Epithelial cell of esophagus (primary cell): ENCODE data around the gene WWTR1.

Source experiments
- DNase-seq: peaks from one replicate; pipeline ENCODE4 v3.0.0; 2010; ENCODE audit warnings: low read depth
- H3K4me3 ChIP-seq: 2 replicates; pipeline ENCODE4 v1.5.1; 2011; ENCODE audit warnings: mild to moderate bottlenecking, low read length, control low read depth
- TF ChIP-seq, protein P1 (sequence below): IDR thresholded peaks from 2 replicates; pipeline ENCODE4 v1.5.1; 2011; ENCODE audit warnings: low read depth, mild to moderate bottlenecking, low read length, control low read depth, inconsistent platforms; ENCODE audit not compliant: insufficient read depth; ENCODE audit errors: missing control alignments

Gene WWTR1

DNA sequence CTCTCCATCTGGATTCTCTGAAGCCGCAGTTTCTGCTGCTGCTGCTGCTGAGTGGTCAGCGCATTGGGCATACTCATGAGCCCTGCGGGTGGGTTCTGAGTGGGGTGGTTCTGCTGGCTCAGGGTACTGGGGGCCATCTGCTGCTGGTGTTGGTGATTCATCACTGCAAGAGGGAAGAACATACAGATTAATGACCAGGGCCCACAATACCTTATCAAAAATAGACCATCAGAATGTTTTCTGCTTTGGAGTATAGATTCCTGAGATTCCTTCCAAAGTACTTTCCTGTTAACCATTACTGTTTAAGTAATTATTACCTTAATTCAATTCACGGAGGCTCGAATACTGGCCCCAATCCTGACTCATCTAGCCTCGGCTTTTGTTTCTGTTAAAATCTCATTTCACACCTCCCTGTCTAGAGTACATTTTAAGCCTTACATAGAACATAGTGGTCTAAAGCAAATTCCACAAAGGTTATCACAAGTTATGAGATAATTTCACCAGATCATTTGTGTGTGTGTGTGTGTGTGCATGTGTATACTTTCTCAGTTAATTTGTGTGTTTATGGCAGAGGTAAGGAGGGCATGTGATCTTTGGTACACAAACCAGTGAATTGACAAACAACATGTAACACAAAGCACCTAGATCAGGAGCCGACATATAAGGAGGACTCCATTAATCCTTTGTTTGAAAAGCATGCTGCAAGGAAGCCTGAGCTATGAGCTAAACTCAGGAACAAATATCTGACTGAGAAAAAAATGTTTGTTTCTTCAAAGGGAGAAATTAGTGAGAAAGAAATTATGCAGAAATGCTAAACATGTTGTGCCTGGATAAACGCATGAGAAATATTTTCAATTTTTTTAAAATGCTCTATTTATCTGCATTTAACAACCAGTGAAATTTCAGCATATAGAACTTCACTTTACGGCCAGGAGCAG is 115.2 kb downstream of the WWTR1 start:
- no peak for DNase-seq
- H3K4me3 ChIP-seq = no peak overlapping the region
- TF ChIP-seq, protein P1, sequence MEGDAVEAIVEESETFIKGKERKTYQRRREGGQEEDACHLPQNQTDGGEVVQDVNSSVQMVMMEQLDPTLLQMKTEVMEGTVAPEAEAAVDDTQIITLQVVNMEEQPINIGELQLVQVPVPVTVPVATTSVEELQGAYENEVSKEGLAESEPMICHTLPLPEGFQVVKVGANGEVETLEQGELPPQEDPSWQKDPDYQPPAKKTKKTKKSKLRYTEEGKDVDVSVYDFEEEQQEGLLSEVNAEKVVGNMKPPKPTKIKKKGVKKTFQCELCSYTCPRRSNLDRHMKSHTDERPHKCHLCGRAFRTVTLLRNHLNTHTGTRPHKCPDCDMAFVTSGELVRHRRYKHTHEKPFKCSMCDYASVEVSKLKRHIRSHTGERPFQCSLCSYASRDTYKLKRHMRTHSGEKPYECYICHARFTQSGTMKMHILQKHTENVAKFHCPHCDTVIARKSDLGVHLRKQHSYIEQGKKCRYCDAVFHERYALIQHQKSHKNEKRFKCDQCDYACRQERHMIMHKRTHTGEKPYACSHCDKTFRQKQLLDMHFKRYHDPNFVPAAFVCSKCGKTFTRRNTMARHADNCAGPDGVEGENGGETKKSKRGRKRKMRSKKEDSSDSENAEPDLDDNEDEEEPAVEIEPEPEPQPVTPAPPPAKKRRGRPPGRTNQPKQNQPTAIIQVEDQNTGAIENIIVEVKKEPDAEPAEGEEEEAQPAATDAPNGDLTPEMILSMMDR = no peak

DNA sequence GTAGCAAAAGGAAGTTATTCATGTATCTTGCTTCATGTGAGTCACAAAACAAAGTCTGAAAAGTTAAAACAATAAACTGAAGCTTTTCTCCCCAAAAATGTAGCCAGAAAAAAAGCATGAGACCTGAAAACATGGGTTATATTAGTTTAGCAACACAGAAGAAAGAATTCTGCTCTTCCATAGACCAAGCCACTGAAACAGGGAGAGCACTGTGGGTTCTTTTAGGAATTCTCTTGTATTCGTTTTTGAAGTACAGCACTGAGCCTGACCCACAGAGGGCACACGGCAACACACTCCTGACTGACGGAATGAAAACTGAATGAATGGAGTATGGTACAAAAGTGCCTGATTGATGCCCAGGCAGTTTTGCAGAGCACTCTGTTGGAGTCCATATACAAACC is 116.7 kb downstream of the WWTR1 start:
- H3K4me3 ChIP-seq = no peak overlapping the region
- TF ChIP-seq, protein P1 = no peak
- DNase-seq = no peak

DNA sequence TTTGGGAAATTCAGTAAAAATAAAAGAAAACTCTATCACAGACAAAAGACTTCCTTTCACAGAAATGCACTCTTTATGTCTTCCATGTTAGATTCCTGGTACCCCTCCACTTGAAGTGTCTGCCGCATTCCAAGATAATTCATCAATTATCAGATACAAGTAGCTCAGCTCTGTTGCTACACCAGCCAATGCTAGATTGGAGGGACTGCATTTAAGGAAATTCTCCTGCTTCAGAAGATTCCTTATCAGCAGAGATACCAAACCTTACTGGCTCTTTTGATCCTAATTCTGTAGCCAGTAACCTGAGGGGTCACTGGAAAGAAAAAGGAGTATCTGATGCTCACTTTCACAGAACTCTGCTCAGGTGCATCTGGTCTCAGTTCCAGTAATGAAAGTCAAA is 119.5 kb downstream of the WWTR1 start:
- no peak overlapping the region for H3K4me3 ChIP-seq
- TF ChIP-seq, protein P1 = no peak
- DNase-seq = no peak

DNA sequence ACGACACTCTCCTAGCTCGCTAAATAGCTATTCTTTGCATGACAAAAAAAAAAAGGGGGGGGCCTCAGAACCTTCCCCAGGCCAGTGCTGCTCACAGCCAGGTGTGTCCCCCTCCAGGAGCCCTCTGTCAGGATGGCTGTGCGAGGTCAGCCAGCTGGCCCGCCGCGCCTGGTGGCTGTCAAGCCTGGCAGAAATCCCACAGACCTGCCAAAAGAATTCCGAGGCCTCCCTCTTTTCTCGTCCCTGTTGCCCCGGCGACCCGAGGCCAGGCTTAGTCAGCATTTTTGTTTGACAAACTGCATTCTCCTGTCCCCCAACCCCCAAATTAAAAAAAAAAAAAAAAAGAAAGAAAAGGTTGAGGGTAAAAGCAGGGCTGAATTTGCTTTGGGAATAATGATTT is 121.4 kb downstream of the WWTR1 start:
- DNase-seq = no peak
- TF ChIP-seq, protein P1 = no peak
- no peak overlapping the region for H3K4me3 ChIP-seq

DNA sequence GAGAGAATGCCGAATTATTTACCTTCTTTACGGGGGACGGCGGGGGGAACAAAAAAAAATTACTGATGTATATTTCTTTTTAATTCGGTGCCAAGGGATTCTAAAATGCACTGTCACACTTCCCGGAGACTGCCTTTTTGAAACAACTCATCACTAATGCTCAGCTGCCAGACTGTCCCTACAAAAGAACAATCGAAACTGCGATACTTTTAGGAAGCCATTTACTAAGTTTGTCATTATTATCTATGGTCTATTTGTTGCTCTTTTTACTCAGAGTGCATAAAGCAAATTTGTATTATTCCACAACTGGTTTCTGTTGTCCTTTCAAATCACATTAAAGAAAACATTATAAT is 122.5 kb downstream of the WWTR1 start:
- no peak for DNase-seq
- no peak overlapping the region for H3K4me3 ChIP-seq

DNA sequence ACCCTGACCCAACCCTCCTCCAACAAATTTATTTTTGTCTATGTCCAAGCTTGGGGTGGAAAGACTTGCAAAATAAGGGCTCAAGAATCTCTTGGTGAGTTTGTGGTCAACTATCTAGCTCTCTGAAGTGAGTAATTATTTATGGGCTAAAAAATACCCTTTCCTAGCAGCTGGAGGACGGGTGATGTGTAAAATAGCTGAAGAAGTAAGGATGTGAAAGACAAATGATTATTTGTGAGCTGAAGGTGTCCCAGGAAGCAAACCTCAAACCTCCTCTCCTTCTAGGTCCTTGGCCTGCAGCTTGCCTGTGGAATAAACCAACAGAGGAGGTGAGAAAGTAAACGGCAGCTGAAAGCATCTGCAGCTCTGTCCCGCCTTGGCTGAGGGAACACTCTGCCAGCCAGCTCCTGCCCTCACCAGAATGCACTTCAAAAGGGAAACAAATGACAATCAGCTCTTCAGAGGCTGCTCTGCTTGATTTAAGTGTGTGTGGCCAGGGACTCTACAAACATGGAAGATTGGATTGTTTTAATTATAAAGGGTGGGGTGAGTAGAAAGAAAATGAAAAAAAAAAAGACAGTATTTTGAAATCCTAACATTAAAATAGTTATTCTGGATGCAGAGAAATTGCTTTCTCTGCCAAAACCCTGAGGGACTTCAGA is 123.0 kb downstream of the WWTR1 start:
- H3K4me3 ChIP-seq = no peak overlapping the region
- TF ChIP-seq, protein P1 = no peak
- DNase-seq = no peak

More for the DNA sequence above, 122.5 kb downstream of the WWTR1 start:
- TF ChIP-seq, protein P1 = no peak

DNA sequence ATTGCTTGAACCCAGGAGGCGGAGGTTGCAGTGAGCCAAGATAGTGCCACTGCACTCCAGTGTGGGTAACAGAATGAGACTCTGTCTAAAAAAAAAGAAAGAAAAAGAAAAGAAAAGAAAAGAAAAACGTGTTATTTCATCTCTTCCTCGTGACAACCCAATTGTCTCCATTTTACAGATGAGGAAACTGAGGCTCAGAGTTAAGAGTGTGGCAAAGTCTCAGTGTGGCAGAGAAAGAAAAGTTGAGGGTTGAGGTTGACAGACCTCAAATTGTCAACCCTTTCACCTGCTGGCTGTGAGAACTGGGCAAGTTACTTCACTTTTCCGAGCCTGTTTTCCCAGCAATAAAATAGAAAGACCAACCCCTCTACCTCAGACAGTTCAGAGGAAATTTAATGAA is 123.7 kb downstream of the WWTR1 start:
- H3K4me3 ChIP-seq = no peak overlapping the region
- TF ChIP-seq, protein P1 = no peak
- no peak for DNase-seq
